Epithelial cell of proximal tubule (primary cell): ENCODE measurements around the gene PGM2L1. TPM values are rescaled to one million over a fixed set of nuclear protein-coding genes. Genes with fewer than 3 reads are reported as not detected.
A peak's percentile ranks its signal among the peaks of the same experiment; 100 is the strongest.

Experiments used
- DNase-seq: peaks from one replicate; pipeline ENCODE4 v3.0.0-alpha.2; 2011; ENCODE audit warnings: low read depth
- H3K4me3 ChIP-seq: 2 replicates; pipeline ENCODE4 v1.5.1; 2011; ENCODE audit warnings: low read depth, mild to moderate bottlenecking, low read length
- total RNA-seq: library from RNA; depleted of rRNA; stranded (reverse); fragments of >200 nt; gene quantifications from 2 replicates; pipeline ENCODE4 v1.2.3, GENCODE V29; 2015
- TF ChIP-seq, protein P1 (sequence below): conservative IDR thresholded peaks from 2 replicates; pipeline ENCODE4 v1.5.1; 2012; ENCODE audit warnings: low read depth, mild to moderate bottlenecking, low read length

The PGM2L1 gene
- total RNA-seq, 1 donor from 2014 or later = 10.3 TPM

- no peak for DNase-seq
- TF ChIP-seq, protein P1, sequence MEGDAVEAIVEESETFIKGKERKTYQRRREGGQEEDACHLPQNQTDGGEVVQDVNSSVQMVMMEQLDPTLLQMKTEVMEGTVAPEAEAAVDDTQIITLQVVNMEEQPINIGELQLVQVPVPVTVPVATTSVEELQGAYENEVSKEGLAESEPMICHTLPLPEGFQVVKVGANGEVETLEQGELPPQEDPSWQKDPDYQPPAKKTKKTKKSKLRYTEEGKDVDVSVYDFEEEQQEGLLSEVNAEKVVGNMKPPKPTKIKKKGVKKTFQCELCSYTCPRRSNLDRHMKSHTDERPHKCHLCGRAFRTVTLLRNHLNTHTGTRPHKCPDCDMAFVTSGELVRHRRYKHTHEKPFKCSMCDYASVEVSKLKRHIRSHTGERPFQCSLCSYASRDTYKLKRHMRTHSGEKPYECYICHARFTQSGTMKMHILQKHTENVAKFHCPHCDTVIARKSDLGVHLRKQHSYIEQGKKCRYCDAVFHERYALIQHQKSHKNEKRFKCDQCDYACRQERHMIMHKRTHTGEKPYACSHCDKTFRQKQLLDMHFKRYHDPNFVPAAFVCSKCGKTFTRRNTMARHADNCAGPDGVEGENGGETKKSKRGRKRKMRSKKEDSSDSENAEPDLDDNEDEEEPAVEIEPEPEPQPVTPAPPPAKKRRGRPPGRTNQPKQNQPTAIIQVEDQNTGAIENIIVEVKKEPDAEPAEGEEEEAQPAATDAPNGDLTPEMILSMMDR = no peak
- H3K4me3 ChIP-seq = no peak overlapping the region
Measured at GRCh38 chr11:74325649-74326645, 72.3 kb downstream of the PGM2L1 start.

- no peak overlapping the region for H3K4me3 ChIP-seq
- DNase-seq = no peak
- TF ChIP-seq, protein P1 = no peak
Measured at GRCh38 chr11:74322667-74323066, 75.6 kb downstream of the PGM2L1 start.

DNA sequence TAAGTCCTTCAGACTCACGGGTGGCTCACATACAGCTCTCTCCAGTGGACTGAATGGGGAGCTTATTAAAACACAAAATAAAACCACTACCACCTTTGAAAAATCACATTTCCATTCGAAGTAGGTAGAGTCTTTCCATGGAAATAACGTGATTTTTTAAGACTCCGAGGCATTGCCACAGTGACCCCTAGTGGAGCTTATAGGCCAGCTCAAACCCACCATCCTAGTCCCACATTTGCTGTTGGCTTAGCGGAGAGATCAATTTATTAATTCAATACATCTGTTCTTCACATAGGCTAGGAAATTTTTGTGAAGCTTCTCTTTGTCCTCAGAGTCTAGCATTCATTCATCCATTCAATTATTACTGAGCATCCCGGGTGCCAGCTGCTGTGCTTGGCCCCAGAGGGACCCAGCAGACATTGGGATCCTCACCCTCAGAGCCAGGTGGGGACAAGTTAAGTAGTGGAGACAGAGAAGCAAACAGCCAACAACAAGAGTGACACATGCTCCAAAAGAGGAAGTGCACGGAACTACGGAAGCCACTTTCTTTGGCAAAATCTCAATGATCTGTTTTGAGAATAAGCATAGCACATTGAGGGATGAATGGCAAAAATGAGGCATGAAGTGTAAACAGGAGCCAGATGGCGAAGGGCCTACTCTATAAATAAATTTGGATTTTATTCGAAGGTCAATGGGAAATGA is 76.6 kb downstream of the PGM2L1 start:
- no peak overlapping the region for H3K4me3 ChIP-seq
- DNase-seq = no peak
- TF ChIP-seq, protein P1 = peak; percentile 89

- no peak overlapping the region for H3K4me3 ChIP-seq
- TF ChIP-seq, protein P1 = no peak
- DNase-seq = no peak
Measured at GRCh38 chr11:74320538-74320937, 77.7 kb downstream of the PGM2L1 start.

DNA sequence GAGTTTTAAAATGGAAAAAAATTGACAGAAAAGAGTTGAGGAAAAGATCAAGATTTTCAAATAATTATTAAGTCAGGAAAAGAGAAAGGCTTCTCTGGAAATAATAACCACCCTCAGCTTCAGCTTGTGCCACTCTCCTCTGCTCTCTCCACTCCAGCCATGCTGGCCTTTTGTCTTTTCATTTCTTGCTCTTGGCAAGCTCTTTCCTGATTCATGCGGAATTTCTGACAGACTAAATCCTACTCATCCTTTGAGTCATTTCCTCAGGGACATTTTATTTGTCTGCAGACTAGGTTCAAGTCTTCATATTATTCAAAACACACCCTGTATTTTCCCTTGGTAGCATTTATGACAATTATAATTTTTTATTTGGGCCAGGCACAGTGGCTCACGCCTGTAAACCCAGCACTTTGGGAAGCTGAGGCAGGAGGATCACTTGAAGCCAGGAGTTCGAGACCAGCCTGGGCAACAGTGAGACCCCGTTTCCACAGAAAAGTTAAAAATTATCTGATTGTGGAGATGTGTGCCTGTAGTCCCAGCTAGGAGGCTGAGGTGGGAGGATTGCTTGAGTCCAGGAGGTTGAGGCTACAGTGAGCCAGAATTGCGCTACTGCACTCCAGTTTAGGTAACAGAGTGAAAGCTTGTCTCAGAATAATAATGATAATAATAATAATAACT is 79.0 kb downstream of the PGM2L1 start:
- TF ChIP-seq, protein P1 = no peak
- DNase-seq = peak; percentile 55
- no peak overlapping the region for H3K4me3 ChIP-seq

DNA sequence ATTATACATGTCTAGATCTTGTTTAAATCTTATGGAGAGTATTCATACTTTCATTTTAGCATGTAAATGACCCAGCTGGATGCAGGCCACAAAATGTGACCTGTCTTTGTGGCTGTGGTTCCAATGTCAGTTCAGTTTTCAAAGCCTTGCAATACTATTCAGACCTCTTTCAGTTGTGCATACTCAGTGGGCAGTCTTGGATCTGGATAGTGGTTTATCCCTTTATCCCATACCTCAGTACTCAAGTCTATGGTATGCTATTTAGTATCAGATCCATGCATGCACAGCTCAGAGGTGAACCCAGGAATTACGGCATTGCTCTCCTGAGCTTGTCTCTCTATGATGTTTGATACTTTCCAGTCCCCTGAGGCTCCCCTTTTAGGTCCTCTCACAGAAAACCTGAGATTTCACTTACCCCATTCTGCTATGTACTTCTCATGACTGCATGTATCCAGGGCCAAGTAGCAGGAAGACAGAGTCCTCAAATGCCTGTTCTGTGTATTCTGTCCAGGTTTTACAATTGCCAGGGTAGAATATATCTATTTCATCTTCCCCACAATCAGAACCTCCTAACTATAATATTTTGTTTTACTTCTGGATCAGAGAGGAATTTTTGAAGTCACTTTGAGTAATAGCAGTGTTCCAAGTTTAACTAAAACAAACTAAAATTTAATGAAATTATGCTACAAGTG is 79.8 kb downstream of the PGM2L1 start:
- TF ChIP-seq, protein P1 = peak; percentile 10
- no peak overlapping the region for H3K4me3 ChIP-seq
- no peak for DNase-seq
